ENCODE results near the gene GPRC5B. TPM values are rescaled to one million over a fixed set of nuclear protein-coding genes. Genes with fewer than 3 reads are reported as not detected.

GPRC5B gene
- total RNA-seq, 1 donor from 2014 or later = under 0.01 TPM

DNA sequence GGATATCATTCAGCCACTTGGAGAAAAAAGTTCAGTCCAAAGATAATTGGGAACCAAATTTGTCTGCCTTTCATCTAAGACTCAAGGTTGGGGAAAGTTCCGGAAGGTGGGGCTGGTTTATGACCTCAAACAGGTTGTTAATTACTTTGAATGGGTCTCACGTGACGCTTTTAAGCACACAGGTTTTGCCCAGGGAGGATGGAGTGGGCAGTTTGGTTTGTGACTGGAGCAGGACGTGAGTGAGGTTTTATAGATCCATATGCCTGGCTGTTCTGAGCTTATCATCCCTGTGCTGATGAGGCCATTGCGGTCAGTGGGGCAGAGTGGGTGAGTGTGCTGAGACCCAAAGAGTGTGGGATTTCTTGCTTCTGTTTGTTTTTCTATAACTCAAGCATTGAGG is 38.7 kb upstream of the GPRC5B start:
- TF ChIP-seq, protein P1, sequence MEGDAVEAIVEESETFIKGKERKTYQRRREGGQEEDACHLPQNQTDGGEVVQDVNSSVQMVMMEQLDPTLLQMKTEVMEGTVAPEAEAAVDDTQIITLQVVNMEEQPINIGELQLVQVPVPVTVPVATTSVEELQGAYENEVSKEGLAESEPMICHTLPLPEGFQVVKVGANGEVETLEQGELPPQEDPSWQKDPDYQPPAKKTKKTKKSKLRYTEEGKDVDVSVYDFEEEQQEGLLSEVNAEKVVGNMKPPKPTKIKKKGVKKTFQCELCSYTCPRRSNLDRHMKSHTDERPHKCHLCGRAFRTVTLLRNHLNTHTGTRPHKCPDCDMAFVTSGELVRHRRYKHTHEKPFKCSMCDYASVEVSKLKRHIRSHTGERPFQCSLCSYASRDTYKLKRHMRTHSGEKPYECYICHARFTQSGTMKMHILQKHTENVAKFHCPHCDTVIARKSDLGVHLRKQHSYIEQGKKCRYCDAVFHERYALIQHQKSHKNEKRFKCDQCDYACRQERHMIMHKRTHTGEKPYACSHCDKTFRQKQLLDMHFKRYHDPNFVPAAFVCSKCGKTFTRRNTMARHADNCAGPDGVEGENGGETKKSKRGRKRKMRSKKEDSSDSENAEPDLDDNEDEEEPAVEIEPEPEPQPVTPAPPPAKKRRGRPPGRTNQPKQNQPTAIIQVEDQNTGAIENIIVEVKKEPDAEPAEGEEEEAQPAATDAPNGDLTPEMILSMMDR (IDR thresholded peaks at IDR 0.05; ENCODE audit: insufficient read depth, low read length, severe bottlenecking) = no peak
- FAIRE-seq (no peak), DNase-seq (ENCODE audit: low read depth) (no peak)
- Histone ChIP-seq H3K4me3 (ENCODE audit: low read depth, low read length) (no peak overlapping the region), H3K27me3 (ENCODE audit: control insufficient read depth, insufficient read depth, low read length) (no peaks in the 10 kb centered on the region), H3K36me3 (ENCODE audit: control insufficient read depth, insufficient read depth, low read length) (no peaks in the 10 kb centered on the region)

DNA sequence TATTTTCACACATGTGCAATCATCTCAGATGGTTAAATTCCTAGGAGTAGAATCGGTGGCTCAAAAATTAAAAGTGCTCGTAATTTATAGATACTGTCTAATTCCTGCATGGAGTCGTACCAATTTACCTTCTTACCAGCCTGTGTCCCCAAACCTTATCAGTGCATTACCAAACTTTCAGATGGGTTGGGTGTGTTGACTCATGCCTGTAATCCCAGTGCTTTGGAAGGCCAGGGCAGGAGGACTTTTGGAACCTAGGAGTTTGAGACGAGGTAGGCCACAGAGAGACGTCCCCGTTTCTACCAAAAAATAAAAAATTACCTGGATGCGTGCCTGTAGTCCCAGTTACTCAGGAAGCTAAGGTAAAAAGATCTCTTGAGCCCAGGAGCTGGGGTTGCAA is 34.5 kb upstream of the GPRC5B start:
- FAIRE-seq = no peak
- H3K27me3 ChIP-seq (ENCODE audit: control insufficient read depth, insufficient read depth, low read length) = no peaks in the 10 kb centered on the region
- H3K36me3 ChIP-seq (ENCODE audit: control insufficient read depth, insufficient read depth, low read length) = no peaks in the 10 kb centered on the region
- TF ChIP-seq, protein P1 (IDR thresholded peaks at IDR 0.05; ENCODE audit: insufficient read depth, low read length, severe bottlenecking) = no peak
- H3K4me3 ChIP-seq (ENCODE audit: low read depth, low read length) = no peak overlapping the region
- DNase-seq (ENCODE audit: low read depth) = no peak

DNA sequence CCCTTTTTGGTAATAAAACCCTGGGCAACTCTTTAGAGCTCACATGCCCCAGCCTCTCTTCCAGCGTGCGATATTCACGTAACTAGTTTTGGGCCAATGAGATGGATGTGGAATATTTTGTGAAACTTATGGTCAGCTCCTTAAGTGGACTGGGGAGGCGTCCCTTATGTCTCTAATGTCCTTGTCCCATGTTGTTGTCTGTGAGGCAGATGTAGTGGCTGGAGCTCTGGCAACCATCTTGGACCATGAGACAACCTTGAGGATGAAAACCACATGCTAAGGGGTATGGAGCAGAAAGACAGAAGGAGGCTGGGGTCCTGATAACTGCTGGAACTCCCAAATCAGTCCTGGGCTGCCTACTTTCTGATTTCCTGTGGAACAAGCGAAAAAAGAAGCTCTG is 31.4 kb upstream of the GPRC5B start:
- FAIRE-seq = no peak
- Histone ChIP-seq H3K27me3 (ENCODE audit: control insufficient read depth, insufficient read depth, low read length) (no peaks in the 10 kb centered on the region), H3K4me3 (ENCODE audit: low read depth, low read length) (no peak overlapping the region)

DNA sequence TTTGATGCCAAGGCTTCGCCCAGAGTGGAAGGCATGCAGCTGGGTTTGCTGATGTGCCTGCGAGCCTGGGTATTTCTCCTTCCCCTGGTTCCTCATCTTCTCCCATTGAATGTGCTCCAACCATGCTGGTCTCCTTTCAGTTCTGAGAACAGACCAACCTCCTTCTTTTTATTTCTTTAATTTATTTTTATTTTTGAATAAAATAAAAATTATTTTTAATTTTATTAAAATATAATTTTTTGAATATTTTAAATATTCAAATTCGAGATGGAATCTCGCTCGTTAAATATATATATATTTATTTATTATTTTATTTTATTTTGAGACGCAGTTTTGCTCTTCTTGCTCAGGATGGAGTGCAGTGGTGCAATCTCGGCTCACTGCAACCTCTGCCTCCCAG is 30.2 kb upstream of the GPRC5B start:
- H3K27me3 ChIP-seq (ENCODE audit: control insufficient read depth, insufficient read depth, low read length) = no peaks in the 10 kb centered on the region
- TF ChIP-seq, protein P1 (IDR thresholded peaks at IDR 0.05; ENCODE audit: insufficient read depth, low read length, severe bottlenecking) = no peak
- no peak for DNase-seq (ENCODE audit: low read depth)
- no peak for FAIRE-seq
- no peak overlapping the region for H3K4me3 ChIP-seq (ENCODE audit: low read depth, low read length)
- H3K36me3 ChIP-seq (ENCODE audit: control insufficient read depth, insufficient read depth, low read length) = no peaks in the 10 kb centered on the region

More for the DNA sequence above, 31.4 kb upstream of the GPRC5B start:
- TF ChIP-seq, protein P1 (IDR thresholded peaks at IDR 0.05; ENCODE audit: insufficient read depth, low read length, severe bottlenecking) = no peak
- H3K36me3 ChIP-seq (ENCODE audit: control insufficient read depth, insufficient read depth, low read length) = no peaks in the 10 kb centered on the region
- DNase-seq (ENCODE audit: low read depth) = no peak

DNA sequence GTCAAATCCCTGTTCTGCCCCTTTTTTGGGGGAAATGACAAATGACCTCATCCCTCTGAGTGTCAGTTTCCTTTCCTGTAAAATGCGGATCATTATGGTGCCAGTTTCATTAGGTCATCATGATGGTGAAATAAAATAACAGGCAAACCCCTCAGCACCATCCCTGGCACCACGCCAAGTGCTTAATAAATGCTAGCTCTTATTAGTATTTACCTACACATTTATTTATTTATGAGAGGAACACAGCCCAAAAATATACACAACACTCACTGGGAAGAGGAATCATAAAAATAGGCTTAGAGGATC is 28.6 kb upstream of the GPRC5B start:
- no peaks in the 10 kb centered on the region for H3K27me3 ChIP-seq (ENCODE audit: control insufficient read depth, insufficient read depth, low read length)
- TF ChIP-seq, protein P1 (IDR thresholded peaks at IDR 0.05; ENCODE audit: insufficient read depth, low read length, severe bottlenecking) = no peak
- H3K36me3 ChIP-seq (ENCODE audit: control insufficient read depth, insufficient read depth, low read length) = no peaks in the 10 kb centered on the region
- FAIRE-seq (no peak), DNase-seq (ENCODE audit: low read depth) (peak; percentile 18)
- no peak overlapping the region for H3K4me3 ChIP-seq (ENCODE audit: low read depth, low read length)

DNA sequence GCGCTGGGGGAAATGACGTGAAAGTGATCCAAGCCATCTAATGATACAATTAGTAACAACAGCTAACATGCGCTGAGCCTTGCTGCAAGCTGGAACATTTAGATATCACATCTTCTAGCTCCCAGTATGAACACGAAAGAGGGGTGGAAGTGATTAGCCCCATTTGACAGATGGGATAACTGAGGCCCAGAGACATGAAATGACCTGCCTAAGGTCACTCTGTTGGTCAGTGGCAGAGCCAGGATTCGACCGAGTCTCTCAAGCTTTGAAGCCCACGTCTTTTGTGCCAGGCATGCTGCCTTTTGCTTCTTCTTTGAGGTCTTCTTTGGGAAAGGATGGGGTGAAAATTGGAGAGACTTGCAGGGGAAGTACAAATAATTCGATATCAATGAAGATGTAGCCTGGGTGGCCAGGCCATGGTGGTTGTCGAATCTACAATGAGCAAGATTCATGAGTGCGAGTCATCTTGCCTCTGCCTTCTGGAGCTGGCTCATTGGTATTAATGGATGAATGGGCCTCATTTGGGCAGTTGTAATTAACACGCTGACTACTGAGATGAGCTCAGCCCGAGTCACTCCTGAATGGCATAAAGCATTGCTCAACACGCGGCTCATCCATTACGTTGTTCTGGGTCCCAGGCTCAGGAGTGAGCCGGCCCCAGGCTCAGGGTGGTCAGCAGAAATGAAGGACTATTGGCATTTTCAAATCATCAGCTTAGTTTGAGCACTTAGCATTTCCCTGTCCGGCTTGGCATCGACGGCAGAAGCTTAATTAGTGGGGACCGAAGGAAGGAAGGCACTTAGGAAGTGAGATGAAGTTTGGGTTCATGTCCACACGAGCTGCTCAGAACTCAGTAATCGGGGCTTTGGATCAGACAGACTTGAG is 28.0 kb upstream of the GPRC5B start:
- TF ChIP-seq, protein P1 (IDR thresholded peaks at IDR 0.05; ENCODE audit: insufficient read depth, low read length, severe bottlenecking) = no peak
- H3K27me3 ChIP-seq (ENCODE audit: control insufficient read depth, insufficient read depth, low read length) = no peaks in the 10 kb centered on the region
- DNase-seq (ENCODE audit: low read depth) (peak; percentile 83), FAIRE-seq (no peak)
- H3K36me3 ChIP-seq (ENCODE audit: control insufficient read depth, insufficient read depth, low read length) = no peaks in the 10 kb centered on the region
- H3K4me3 ChIP-seq (ENCODE audit: low read depth, low read length) = no peak overlapping the region

All from bronchial epithelial cell (primary cell).